Measurements from ENCODE around the gene GAGE10. TPM values are rescaled to one million over a fixed set of nuclear protein-coding genes. Genes with fewer than 3 reads are reported as not detected.
"Not testable (repeated sequence)": the region's sequence is repeated elsewhere in the genome, so short reads cannot be mapped to it uniquely, and the experiment has no call there.

GAGE10 gene
- total RNA-seq, 1 donor from 2014 or later, result not detected

DNA sequence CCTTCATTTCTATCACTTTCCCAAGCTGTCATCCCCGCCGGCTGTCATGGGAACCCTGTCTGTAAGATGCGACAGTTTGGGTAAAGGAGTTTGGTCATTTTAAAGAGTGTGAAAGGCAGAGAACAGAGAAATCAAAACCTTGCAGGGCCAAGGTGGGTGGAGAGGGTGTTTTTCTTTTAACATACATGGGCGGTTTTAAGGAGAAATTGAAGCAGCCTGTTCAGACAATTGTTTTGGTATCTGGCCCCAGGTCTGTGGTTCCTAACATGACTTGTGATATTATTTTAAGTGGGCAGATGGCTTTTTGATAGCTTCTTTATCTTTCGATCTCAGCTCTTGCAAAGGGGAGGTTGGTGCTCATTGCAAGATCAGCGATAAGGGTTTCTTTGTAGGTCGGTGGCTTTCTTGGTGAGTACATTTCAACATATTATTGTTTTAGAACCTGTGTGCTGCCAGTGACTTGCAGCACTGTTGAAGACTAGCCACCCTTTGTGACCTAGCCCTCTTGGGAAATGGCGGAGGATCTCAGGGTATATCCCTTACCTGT, 30.2 kb upstream of the GAGE10 start:
- intact Hi-C loops (cut with micrococcal nuclease), result loop anchor here (1.0 to 5.0 kb wide), 3 partner anchors 20 to 271 kb away; partner anchors contain the start of gene GRIPAP1

DNA sequence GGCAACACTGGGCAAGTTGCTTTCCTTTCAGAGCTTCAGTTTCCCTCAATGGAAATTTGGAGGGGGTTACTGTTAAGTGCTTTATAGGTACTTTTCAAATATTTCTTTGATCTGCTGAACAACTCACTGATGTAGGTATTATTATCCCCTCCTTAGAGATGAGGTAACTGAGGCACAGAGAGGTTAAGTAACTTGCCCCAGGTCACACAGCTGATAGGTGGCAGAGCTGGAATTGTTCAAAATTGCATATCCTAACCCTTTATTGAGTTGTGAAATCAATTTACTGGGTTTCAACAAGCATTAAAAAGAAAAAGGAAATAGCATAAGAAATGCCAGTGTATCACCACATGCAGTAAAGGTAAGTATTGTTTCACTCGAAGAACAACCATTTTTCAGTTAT, 27.2 kb upstream of the GAGE10 start:
- intact Hi-C loops (cut with micrococcal nuclease), result no loop called here

DNA sequence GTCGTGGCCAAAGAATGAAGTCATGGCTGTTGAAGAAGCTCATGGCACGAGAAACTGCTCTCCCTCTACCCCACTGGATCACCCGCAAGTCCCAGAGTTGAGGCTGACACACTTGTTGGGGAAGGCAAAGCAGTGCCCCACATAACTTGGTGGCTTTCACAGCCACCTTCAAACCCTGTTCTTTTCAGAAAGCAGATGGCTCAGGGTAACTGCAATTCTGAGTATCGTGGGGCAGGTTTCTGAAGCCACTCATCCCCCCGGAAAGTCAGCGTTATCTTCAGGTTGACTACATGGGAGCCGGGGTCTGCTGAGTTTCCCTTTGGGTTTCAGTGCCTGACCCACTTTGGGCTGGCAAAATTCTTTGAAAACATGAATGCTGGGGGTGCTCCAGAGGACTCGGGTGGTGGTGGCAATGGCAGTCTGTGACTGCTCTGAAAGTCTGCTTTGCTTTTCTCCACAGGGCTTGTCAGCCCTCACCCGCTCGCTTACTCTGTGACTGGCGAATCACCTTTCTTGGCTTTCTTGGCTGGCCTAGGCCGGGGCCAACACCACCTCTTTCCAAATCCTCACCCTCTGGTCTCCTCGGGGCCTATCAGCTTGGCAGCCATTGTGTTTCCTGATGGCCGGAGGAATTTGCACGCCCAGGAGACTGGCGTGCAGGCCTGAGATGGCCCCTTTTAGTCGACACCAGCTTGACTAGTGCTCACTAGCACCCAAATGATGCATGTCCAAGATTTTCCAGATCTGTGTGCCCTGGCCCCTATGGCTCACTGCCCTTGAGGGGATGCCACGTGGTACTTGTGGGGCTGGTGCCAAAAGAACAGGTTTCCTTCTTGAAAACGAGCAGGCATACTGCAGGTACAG, 26.5 kb upstream of the GAGE10 start:
- intact Hi-C loops (cut with micrococcal nuclease), result no loop called here

- intact Hi-C loops (cut with micrococcal nuclease), result no loop called here
These were observed 26.0 kb upstream of the GAGE10 start for GRCh38 chrX:49277535-49277830.

GRCh38 chrX:49278081-49278480, 25.4 kb upstream of the GAGE10 start:
- intact Hi-C loops (cut with micrococcal nuclease), result no loop called here

- intact Hi-C loops (cut with micrococcal nuclease), result no loop called here
These were observed 20.8 kb upstream of the GAGE10 start for GRCh38 chrX:49282647-49283011.

DNA sequence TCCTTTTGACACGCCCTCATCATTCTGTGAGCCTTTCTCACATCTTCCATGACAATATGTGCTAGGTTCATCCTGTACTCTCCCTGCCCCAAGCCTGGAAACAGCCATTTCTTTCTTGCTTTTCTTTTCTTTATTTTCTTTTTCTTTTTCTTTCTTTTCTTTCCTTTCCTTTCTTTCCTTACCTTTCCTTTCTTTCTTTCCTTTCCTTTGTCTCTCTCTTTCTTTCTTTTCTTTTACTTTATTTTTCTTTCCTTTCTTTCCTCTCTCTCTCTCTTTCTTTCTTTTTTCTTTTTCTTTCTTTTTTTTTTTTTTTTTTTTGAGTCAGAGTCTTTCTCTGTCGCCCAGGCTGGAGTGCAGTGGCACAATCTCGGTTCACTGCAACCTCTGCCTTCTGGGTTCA, 19.2 kb upstream of the GAGE10 start:
- intact Hi-C loops (cut with micrococcal nuclease), result no loop called here

DNA sequence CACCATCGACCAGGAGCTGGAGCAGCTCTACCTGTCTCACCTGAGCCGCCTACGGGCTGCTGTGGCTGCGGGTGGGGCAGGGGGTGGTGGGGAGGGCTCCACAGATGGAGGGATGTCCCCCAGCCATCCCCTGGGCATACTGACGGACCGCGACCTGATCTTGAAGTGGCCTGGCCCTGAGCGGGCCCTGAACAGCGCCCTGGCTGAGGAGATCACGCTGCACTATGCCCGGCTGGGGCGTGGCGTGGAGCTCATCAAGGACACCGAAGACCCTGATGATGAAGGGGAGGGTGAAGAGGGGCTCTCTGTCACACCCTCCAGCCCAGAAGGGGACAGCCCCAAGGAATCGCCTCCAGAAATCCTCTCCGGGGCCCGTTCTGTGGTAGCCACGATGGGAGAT, 17.3 kb upstream of the GAGE10 start:
- intact Hi-C loops (cut with micrococcal nuclease), result no loop called here

- intact Hi-C loops (cut with micrococcal nuclease), result no loop called here
These were observed 16.9 kb upstream of the GAGE10 start for GRCh38 chrX:49286581-49286980.

GRCh38 chrX:49287665-49288064, 15.8 kb upstream of the GAGE10 start:
- intact Hi-C loops (cut with micrococcal nuclease), result no loop called here

DNA sequence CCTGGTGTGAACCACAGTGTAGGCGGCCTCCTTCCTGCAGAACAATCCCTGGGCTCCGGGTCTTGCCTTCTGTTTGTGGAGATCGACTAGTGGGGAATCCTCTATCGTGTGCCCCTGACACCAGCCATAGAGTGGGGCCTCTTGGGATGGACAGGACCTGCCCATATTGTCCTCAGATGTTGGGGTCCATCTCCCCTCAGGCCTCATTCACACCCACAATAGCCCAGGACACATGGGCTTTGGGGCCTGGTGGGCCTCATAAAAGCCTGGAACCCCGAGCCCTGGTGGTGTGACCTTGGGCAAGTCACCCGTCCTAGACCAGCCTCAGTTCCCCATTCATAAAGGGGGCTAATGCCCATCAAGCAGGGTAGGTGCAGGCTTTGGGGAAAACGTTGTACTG, 13.2 kb upstream of the GAGE10 start:
- intact Hi-C loops (cut with micrococcal nuclease), result no loop called here

DNA sequence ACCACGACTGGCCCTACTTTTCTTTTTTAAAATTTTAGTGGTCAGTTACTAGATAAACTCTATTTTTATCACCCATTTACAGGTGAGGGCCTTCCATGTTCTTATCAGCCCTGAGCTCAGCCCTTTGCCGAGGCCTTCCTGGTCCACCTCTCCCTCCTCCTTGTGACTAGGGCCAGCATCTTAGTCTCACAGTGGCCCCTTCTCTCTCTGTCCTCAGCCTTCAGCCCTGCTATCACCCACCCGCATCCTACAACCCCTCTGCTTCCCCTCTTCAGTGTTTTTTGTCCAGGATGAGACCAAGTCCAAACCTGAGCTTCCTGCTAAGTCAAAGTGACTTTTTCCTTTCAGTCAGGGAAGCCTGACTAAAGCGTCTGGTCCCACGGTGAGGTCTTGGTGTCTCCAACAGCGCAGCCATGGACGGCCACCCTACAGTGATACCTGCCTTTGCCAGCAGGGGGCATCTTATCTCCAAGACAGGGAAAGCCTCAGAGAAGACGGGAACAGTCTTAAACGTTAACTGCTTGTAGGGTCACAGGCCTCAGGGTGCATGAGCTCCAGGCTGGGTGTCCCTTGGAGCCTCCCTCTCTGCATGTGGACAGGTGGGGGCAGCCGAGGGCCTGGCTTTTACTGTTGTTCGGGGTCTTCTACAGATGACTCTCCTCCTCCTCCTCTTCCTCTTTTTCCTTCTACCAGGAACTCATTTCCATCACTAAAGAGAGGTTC, 11.7 kb upstream of the GAGE10 start:
- intact Hi-C loops (cut with micrococcal nuclease), result loop anchor here (1.0 to 2.0 kb wide), 3 partner anchors 17 to 463 kb away; no protein-coding TSS in a partner anchor

GRCh38 chrX:49292400-49293362, 10.8 kb upstream of the GAGE10 start:
- intact Hi-C loops (cut with micrococcal nuclease), result loop anchor here (1.0 to 2.0 kb wide), 3 partner anchors 16 to 462 kb away; no protein-coding TSS in a partner anchor

GRCh38 chrX:49299293-49299692, 4.2 kb upstream of the GAGE10 start:
- intact Hi-C loops (cut with micrococcal nuclease), result not testable (repeated sequence)

- intact Hi-C loops (cut with micrococcal nuclease), result no loop called here
These were observed 2.7 kb upstream of the GAGE10 start for GRCh38 chrX:49300703-49301102.

- intact Hi-C loops (cut with micrococcal nuclease), result loop anchor here (2.0 kb wide), 2 partner anchors 15 to 73 kb away; partner anchors contain the start of gene CCDC22
These were observed 4.3 kb downstream of the GAGE10 start for GRCh38 chrX:49307775-49308174.

DNA sequence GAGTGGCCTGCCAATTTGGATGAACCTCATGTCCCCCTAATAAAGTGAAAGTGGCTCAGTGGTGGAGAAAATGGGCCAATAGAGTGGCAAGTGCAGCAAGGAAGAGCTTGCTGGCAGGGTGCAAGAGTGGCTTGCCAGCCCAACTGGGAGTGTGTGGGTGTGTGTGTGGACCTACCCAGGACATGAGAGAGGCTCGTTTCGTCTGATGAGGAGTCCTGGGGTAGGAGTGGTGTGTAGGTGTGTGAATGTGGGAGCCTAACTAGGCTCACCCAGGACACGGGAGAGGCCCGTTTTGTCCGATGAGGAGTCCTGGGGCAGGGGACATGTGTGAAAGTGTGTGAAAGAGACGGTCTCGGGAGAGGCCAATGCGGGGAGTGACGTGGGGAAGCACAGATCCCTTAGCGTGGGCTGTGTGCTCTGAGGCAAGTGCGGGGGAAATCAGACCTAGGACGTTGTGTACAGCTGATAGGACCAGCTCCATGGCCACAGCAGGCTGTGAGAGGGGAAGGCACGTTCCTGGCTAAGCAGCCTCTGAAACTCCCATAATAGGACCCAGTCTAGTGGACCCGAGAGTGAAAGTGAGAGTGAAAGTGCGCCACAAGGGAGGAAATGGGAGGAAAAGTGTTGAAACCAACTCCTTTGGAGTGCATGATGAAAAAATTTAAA, 5.3 kb downstream of the GAGE10 start:
- intact Hi-C loops (cut with micrococcal nuclease), result loop anchor here (1.0 to 2.0 kb wide), 4 partner anchors 16 to 117 kb away; partner anchors contain the start of gene CCDC22

- intact Hi-C loops (cut with micrococcal nuclease), result loop anchor here (1.0 to 2.0 kb wide), 4 partner anchors 17 to 118 kb away; partner anchors contain the start of gene CCDC22
These were observed 6.0 kb downstream of the GAGE10 start for GRCh38 chrX:49309401-49309981.

- intact Hi-C loops (cut with micrococcal nuclease), result no loop called here
These were observed 6.9 kb downstream of the GAGE10 start for GRCh38 chrX:49310371-49310770.

GRCh38 chrX:49312176-49312575, 8.7 kb downstream of the GAGE10 start:
- intact Hi-C loops (cut with micrococcal nuclease), result no loop called here
